OCI-LY1 (cell line): ENCODE results near the gene GRPEL2.

ENCODE experiments used
- CTCF ChIP-seq: fragments of 200-600 bp; sonication (generic), shearing (Covaris generic); IDR thresholded peaks from 2 replicates; pipeline ENCODE4 v1.5.1; 2017; ENCODE audit warnings: mild to moderate bottlenecking, antibody characterized with exemption, low read length, moderate library complexity, mixed read lengths
- EZH2 ChIP-seq: fragments of 200-600 bp; sonication (generic), shearing (Covaris generic); IDR thresholded peaks from 2 replicates; pipeline ENCODE4 v1.8.0; 2017; ENCODE audit warnings: borderline replicate concordance, mixed run types, mild to moderate bottlenecking, antibody characterized with exemption, low read length, moderate library complexity, mixed read lengths

GRCh38 chr5:149358294-149358651, 13.0 kb downstream of the GRPEL2 start:
- TF ChIP-seq CTCF (no peak), EZH2 (no peak)
